ENCODE measurements around the gene CYS1.

DNA sequence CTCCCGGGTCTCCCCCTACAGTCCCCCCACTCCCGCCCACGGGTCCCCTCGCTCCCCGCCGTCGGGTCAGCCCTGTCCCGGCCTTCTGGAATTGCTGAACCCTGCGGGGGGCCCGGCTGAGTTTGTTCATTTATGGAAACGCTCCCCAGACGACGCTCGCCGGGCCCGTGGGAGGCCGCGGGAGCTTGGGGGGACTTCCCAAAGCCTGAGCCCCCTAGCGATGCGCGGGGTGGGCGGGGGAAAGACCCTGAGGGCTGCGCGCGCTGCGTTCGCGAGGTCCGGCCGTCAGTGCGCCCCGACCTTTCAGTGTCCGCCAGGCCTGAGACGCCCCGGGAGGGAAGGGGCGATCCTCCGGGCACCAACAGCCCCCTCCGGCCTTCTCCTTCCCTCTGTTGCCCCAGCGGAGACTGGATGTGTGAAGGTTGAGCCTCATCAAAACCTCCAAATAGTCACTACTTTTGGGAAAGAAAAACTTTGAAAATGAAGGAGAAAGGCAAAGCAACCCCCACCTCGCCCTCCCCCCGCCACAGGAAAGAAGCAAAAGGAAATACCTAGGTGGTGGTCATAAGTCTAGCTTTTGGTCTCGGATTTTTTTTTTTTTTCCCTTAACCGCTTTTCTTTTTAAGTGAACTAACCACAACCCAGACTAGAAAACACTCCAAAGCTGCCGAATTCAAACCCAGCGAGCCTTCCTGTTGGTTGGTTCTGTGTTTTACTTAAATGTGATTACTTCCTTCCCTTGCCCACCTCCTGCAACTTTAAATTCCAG, 509 bp upstream of the CYS1 start:
- no peak for TF ChIP-seq POLR2AphosphoS5 (IDR thresholded peaks at IDR 0.05)
- TF ChIP-seq, protein P1, sequence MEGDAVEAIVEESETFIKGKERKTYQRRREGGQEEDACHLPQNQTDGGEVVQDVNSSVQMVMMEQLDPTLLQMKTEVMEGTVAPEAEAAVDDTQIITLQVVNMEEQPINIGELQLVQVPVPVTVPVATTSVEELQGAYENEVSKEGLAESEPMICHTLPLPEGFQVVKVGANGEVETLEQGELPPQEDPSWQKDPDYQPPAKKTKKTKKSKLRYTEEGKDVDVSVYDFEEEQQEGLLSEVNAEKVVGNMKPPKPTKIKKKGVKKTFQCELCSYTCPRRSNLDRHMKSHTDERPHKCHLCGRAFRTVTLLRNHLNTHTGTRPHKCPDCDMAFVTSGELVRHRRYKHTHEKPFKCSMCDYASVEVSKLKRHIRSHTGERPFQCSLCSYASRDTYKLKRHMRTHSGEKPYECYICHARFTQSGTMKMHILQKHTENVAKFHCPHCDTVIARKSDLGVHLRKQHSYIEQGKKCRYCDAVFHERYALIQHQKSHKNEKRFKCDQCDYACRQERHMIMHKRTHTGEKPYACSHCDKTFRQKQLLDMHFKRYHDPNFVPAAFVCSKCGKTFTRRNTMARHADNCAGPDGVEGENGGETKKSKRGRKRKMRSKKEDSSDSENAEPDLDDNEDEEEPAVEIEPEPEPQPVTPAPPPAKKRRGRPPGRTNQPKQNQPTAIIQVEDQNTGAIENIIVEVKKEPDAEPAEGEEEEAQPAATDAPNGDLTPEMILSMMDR (IDR thresholded peaks at IDR 0.05) = no peak
- no peak for TF ChIP-seq POLR2A (IDR thresholded peaks at IDR 0.05)
- no peak for TF ChIP-seq EP300 (IDR thresholded peaks at IDR 0.05)

All from suprapubic skin (tissue), 4 donors.